GM13976 (cell line): Measurements from ENCODE around the gene TMEM200A.
A peak's percentile ranks its signal among the peaks of the same experiment; 100 is the strongest.
"Not testable (repeated sequence)": the region's sequence is repeated elsewhere in the genome, so short reads cannot be mapped to it uniquely, and the experiment has no call there.

ENCODE experiments used
- DNase-seq: peaks from one replicate; pipeline ENCODE4 v3.0.0; 2012; ENCODE audit warnings: low spot score
- CTCF ChIP-seq: IDR thresholded peaks from 2 replicates; pipeline ENCODE4 v1.5.1; 2012; ENCODE audit warnings: borderline replicate concordance, mild to moderate bottlenecking; ENCODE audit not compliant: insufficient read depth; ENCODE audit errors: extremely low read depth, missing control alignments, control extremely low read depth
- in situ Hi-C: fragments of 300-500 bp; cut with MboI; formaldehyde crosslinking; loops from one replicate; pipeline ENCODE4 v1.12.0; 2022; ENCODE audit warnings: low sequenced_read_pairs, mixed read lengths, inconsistent platforms; ENCODE audit not compliant: unreplicated experiment

Gene TMEM200A

GRCh38 chr6:130365166-130366106 is at the start of gene TMEM200A:
TMEM200A (plus strand) TSS chr6:130366017; CDS start chr6:130440423, 74,406 bp downstream.
- DNase-seq = peak; percentile 79
- in situ Hi-C loops = no loop called here
- peak; percentile 60 for TF ChIP-seq CTCF

GRCh38 chr6:130320908-130321307 is 44.9 kb upstream of the TMEM200A start:
- in situ Hi-C loops = loop anchor here (5.0 to 25.0 kb wide), 2 partner anchors 371 to 816 kb away; partner anchors contain the start of gene AKAP7
- no peak for DNase-seq
- TF ChIP-seq CTCF = no peak

- peak; percentile 75 for TF ChIP-seq CTCF
- peak; percentile 19 for DNase-seq
- in situ Hi-C loops = loop anchor here (5.0 to 25.0 kb wide), 2 partner anchors 370 to 815 kb away; partner anchors contain the start of gene AKAP7
These were observed 43.0 kb upstream of the TMEM200A start for GRCh38 chr6:130322673-130323268.

GRCh38 chr6:130324657-130325056 is 41.2 kb upstream of the TMEM200A start:
- no peak for TF ChIP-seq CTCF
- in situ Hi-C loops = loop anchor here (5.0 to 25.0 kb wide), 2 partner anchors 368 to 813 kb away; partner anchors contain the start of gene AKAP7
- no peak for DNase-seq

GRCh38 chr6:130326496-130326895 is 39.3 kb upstream of the TMEM200A start:
- DNase-seq = no peak
- no peak for TF ChIP-seq CTCF
- in situ Hi-C loops = no loop called here

GRCh38 chr6:130337534-130337933 is 28.3 kb upstream of the TMEM200A start:
- no peak for TF ChIP-seq CTCF

GRCh38 chr6:130346324-130346723 is 19.5 kb upstream of the TMEM200A start:
- DNase-seq, in situ Hi-C loops: not testable (repeated sequence)

More at GRCh38 chr6:130337534-130337933, 28.3 kb upstream of the TMEM200A start:
- in situ Hi-C loops = no loop called here
- DNase-seq = no peak
